Activated gamma-delta T cell treated with anti-CD3 and anti-CD28 coated beads, Interleukin-2, amount 50 U/mL, for 16 hours (primary cell): Measurements from ENCODE around the gene ADISSP.

Experiments
- DNase-seq: peaks from one replicate; pipeline ENCODE4 v3.0.0-alpha.2; 2020; ENCODE audit warnings: low read depth

ADISSP gene

DNA sequence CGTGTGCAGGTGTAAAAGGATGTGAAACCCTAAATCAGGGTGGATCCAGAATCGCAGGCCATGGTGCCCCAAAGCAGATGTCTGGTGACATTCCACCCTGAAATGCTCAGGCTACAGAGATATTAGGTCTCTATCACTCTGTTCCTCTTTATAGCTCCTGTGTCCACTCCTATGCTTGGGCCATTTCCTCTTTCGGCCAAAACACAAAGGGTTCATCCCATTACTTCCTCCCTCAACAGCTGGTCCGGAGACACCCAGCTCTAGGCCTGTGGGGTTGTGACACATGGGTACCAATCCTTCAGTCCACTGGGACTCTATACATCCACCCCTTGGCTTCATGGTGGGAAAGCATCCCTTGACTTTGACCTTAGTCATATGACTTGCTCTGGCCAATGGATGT, 53.5 kb downstream of the ADISSP start:
- no peak for DNase-seq

DNA sequence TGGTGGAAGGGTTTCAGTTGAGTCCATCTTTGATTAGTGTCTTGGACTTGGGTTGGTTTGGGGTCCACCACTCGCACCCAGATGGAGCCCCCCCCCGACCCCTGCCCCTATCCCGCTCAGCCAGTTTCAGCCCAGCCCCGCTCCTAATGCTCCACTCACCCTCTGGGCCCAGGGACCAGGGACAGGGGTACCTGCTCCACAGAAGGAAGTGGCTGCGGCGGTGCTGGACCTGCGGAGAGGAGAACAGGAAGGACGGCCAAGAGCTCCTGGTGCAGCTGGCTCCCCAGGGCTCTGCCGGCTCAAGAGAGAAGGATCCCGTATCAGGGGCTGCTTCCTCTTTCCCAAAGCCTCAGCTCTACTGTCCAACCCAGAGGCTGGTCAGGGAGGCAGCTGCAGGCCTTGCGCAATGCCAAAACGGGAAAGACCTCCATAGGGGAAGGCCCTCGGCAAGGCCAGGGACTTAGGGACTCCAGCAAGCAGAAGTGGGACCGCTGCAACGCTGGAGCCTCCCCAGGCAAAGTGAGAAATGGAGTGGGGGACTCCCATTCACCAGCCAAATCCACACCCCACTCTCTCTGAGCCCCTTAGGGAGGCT, 55.2 kb downstream of the ADISSP start, which contains the start of gene SIGLEC1:
Gene SIGLEC1 (minus strand): TSS at position 322 of the 595 bp plus-strand sequence. CDS start 5,472 bp downstream, outside the sequence.
- no peak for DNase-seq

DNA sequence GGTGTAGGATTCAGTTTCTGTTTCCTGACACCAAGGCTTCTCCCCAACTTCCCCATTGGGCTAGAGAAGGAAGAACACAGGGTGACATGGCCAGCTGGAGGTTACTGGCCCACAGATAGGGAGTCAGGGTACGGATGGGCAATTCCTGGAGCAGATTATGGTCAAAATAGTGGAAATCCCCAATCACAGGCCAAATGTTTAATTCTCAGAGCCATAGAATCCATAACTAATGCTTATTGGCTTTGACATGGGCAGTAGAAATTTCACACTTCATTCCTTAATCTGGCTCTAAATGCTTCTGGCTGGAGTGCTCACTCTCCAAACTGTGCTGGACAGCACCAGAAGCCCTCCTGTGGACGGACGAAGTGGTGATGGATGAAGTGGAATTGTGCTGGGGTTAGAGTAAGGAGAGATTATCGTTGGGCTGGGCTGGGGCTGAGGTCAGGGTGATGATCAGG, 56.0 kb downstream of the ADISSP start:
- DNase-seq: no peak

DNA sequence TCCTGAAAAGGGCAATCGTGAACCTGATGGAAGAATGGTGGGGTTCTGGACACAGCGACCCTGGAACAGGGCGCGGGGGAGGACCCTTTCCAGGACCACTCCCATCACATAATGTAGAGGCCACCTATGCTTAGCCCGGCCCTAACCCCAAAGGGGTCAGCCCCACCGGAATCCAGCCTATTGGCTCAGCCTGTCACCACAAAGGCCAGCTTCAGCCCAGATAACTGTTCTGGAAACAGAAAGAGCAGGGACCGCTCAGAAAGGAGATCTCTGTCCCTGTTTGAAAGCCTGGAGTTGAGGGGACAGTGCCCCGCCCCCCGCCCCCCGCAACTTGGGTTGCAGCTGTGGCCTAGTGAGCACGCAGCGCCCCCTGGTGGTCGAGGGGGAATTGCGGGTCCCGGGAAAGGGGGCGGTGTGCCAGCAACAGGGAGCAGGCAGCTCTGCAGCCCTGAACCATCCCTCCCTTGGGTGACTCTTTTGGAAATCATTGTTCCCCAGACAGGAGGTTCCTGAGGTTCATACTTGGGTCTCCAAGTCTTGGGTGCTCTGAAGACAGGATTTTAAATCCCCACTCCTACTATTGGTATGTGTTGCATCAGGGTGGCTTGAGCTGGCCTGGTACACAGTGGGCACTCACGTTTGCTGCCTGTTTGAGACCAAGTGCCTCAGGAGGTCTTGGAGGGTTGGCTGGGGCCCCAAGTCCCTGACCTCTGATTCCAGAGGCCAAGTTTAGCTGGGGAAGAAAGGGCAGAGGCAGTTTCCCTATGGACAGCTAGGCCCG, 56.7 kb downstream of the ADISSP start:
- peak; percentile 69 for DNase-seq

DNA sequence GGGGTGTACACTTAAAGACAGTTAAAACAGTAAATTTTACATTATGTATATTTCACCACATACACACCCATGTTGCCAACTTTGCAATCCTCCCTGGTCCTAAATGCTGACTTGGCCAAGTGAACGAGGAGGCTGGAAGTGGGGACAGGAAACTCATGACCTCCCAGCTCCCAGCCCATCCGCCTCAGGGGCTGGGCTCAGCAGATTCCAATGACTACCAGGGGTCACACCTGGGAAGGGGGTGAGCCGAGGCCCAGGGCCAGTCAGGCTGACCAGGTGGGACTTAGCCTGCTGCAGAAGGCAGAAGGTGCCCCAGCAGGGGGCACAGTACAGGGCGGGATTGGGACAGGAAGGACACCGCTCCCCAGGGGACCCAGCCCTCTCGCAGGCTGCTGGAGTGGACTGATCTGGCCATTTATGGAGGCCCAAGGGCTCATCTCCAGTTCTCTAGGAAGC, 57.5 kb downstream of the ADISSP start:
- no peak for DNase-seq

DNA sequence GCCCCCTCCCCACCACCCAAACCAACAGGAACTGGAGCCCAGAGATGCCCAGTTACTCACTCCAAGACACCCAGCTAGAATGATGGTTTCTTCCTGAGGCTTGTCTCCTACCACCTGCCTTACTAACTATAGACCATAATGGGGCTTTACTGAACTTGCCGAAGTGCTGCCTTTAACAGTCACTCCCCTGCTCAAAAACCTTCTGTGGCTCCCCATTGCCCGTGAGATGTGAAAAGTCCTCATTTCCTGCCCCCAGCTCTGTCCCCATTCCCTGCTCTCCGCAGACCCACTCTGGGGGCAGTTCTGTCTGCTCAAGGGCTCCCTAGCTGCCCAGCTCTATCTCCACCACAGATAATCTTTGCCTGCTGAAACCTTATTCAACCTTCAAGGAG, 60.0 kb downstream of the ADISSP start:
- no peak for DNase-seq

DNA sequence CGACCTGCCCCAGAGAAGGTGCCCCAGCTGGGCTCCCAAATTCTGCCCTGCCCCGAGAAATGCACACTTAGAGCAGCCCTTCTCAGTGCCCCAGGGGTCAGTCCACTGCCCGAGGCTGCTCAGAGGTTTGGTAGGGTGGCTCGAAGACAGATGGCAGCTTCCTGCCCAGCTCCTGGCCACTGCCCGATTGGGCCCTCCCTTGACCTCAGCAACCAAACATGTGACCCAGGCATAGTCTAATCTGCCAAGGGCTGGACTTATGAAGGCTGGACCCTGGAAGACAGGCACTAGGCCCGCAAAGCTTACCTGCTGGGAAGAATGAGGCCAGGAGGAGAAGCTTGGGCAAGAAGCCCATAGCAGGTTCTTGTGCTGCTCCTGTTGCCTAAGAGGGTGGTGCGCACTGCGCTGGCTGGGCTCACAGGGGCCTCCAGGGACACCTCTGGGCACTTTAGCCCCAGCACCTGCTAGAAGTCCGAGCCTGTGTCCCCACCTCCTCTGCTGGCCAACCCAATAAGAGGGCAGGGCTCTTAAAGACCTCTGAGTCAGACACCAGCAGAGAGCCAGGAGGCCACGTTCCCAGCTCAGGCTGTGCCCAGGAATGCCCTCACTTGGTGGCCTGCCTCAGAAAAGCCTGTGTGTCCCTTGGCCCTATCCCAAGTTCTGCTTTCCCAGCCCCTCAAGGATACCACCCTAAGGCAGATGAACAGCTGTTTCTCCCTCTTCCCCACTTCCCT, 60.6 kb downstream of the ADISSP start:
- no peak for DNase-seq

DNA sequence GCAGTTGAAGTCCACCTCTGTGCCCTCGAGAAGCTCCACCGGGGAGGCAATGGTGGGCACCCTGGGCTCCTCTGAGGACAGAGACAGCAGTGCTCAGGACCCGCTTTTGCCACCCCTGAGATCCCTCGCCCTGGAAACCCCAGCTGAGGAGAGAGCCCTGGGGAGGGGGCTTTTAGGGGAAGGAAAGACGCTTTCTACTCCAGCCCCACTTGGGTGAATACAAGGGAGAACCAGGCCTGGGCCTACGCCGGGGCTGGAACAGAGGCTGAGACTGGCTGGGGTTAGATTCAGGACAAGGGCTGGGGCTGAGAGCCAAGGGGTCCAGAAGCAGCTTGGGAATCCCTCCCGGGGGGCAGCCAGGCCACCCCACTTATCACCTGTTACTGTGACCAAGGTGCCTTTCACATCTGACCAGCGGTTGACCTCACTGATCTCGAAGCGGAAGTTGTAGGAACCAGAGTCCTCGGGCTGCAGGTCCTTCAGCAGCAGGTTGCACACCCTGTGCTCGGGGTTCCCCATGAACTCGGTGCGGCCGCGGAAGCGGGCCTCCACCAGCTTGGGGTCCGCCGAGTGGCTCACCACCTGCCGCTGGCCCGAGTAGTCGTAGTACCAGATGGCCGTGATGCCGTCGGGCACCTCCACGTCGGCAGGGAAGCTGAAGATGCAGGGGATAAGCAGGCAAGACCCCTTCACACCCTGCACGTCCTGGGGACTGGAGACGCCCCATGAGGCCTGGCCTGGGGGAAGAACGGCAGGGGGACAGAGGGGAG, 61.4 kb downstream of the ADISSP start:
- DNase-seq: no peak

DNA sequence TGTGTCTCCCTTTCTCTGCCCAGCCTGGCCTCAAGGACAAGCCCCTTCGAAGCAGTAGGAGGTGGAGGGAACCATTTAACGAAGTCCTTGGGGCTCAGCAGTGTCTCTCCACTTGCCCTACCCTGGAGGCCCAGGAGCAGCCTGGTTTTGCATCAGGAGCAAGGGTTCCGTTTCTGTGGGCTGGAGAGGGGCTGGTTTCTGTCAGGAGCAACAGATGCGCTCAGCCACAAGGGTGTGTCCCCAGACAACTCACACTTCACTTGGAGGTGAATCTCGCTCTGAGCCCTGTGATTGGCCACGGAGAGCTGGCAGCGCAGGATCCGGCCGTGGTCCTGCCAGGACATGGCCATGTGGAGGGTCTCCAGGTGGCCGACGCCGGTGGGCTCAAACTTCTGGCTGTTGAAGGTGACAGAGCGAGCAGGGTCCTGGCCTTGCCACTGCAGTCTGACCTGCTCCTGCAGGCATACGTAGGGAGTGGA, 62.0 kb downstream of the ADISSP start:
- DNase-seq: no peak

DNA sequence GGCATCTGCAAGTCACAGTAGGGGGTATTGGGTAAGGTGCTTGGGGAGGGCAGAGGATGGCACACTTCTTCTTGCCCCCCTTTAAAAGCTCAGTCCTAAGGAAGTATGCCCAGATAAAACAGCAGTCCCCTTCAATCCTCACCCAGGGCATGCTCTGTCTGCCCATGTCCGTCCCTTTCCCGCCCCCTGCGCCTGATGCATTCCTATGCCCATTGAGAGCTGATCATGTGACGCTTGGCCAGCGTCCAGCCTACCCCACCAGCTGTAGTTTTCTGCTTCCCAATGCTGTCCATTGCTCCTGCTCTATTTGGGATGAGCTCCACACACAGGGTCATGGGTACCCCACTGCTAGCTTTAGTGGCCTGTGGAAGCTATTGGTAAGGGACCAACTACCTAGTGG, 63.5 kb downstream of the ADISSP start:
- no peak for DNase-seq
